ENCODE measurements around the gene AGT.
"Not testable (repeated sequence)": the region's sequence is repeated elsewhere in the genome, so short reads cannot be mapped to it uniquely, and the experiment has no call there.

The AGT gene

DNA sequence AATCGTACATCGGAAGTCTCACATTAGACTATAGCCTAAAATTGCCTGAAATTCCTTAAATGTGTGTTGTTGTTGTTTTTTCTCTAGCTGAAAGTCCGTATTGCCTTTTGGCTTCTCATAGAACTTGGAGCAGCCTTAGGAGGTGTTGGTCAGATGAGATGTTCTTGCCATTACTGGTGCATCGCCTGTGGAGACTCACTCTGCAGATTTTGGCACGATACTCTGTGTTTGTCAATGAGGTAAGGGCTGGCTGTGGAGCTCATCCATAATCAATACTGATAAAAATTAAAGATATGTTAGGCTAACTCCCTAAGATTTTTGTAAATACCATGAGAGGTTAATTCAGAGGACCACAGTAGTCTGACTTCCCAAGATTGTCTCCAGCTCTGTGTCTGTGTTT, 28.9 kb downstream of the AGT start:
- no peak for DNase-seq

DNA sequence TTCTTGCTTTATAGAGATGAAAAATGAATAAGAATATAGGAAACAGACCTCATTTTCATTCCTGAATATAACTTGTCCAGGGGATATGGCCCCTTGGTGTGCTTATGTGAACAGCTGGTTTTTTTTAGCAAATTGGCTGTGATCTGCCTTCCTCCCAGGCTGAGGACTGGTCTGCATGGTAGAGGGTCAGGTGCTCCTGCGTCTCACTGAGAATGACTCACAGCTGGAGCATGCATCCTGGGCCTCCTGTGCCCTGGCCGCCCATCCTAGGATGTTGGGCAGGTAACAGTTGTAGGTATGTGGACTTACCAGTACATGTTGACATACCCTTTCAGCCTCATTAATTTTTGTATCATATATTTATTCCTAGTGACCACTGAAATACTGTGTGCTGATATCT, 29.8 kb downstream of the AGT start:
- DNase-seq = no peak

DNA sequence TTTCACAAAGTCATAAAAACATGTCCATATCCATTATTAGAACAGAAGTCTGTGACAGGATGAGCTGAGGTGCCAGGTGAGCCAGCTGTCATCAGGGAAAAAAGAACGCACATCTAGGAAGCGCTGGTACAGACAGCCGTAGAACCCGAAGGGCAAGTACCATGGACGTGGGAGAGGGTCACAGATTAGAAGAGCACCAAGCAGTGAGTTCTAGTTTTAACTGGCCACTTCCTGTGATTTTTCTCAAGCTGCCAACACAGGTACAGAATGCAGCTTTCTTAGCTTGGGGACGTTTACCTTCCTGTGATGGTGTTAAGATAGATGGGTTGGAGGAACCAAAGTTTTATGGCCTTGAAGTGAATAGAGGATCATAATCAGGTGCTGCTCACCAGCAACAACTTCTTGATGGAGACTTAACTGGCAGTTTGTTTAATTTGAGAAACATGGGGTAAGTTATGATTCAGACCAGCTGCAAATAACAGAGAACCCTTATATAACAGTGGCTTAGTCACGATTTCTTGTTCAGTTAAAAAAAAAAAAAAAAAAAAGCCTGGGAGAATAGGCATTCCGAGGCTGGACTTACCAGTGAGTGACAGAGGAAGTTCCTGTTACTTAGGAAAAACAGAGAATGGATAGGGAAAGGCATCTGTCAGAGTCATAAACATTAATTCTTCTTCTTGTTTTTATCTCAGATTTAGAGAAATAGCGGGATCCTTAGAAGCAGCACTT, 30.9 kb downstream of the AGT start:
- DNase-seq = peak; percentile 61

DNA sequence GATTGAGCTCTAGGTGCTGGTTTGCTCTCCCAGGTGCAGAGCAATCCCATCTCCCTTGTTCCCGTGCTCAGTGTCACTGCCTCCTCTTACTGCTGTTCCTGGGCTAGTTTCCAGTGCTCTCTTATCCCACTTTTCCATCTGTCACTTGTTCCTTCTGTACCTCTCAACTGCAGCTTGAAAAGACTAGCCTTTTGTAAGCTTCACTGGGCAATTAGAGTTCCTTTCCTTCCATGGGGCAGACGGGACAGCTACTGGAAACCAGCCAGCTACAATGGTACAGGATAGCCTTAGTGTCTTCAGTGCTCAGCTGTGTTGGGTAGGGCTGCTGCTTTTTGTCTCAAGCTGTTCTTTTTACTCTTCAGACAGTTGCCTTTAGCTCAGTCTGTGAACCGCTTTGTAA, 31.6 kb downstream of the AGT start:
- DNase-seq = no peak

DNA sequence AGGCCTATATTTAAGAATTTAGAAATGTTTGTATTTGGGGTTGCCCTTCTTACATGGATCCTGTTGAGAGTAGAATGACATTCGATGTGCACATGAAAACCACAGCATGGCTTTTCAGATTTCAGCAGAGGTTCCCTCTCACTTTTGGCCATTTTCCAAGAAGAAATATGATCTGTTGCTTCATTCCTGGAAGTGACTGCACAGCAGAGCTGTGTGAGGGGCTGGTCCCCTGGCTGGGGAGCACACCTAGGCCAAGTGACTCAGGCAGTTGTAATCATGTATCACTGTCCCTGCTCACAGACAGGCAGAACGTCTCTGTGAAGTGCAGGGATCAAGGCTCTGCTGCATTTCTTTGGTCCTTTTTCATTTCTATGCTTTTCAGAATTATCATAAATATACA, 32.3 kb downstream of the AGT start:
- DNase-seq = peak; percentile 85

DNA sequence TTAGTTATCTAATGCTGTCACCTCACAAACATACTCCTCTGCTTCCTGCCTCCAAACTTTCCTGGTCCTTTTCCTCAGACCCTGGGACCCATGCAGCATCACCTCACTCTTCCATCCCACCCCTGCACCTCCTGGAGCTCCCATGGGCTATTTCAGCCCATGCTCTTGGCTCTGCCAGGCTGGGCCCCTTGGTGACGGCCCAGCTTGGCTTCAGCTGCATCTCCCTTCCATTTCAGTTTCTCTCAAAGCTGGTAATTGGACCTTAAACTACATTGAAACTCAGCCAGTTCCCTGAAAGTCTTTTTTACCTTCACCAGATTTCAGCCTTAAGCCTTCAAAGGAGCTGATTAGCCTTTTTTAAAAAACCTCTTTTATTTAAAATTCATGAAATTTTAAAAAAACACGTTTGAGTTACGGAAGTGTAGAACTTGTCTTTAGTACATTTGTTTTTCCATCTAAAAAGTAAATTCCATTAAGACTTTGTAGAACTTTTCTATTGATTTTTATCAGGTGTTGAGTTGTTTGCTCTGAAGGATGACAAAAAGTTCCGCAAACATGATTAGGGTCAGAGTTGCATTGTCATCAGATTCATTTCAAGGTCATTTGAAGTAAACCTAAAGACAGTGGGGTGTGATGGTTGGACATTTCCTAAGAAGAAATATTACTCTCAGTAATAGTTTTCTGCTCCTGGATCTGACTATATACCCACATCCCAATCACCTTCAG, 33.5 kb downstream of the AGT start:
- DNase-seq = no peak

DNA sequence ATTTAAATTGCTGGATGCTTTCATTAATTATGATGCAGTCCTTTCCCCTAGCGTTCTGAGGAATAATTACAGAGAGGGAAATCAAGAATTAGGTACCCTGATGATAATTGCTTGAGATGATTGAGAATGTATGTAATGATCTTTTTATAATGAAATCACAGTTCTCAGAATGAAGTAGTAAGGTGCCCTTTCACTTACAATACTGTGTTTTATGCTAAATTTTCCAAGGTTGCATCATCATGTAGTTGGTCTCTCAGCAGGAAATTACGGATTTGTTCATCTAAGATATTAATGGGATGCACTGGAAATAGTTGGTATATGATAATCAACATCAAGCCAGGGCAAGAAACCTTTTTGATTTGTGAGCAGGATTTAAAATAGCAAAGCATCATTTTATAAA, 34.1 kb downstream of the AGT start:
- DNase-seq = no peak

DNA sequence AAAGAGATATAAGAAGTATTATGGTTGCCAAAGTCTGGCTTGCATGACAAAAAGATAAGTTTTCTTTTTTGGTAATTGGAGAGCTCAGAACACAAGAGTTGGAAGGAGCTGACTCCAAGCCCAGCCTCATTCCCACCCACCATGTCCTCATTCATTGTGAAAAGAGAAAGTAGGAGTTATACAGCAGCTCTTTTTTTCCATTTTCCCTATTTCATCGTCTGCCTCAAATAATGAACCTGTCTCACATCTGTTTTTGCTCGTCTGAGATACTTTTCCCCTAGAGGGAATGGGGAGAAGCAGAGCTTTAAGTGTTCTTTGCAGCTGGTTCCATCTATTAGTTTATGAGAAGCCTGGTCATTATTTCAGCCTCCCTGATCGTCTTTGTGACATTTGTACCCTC, 34.7 kb downstream of the AGT start:
- DNase-seq = no peak

DNA sequence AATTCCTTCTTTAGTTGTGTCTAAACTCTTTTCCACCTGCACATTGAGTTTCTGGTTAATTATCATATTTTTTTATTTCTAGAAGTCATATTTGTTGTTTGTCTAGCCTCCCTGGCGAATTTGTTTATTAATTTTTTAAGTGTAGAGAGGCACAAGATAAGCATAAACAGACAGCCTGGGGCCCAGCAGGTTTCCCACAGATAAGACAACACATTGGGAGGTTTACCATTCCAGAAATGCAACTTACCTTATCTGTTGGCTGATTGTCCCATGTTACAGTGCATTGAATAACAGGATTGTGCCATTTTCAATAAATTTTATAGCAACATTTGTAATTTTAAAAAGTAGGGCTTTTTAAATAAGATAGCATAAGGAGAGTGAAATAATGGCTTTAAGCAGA, 36.7 kb downstream of the AGT start:
- DNase-seq = no peak

DNA sequence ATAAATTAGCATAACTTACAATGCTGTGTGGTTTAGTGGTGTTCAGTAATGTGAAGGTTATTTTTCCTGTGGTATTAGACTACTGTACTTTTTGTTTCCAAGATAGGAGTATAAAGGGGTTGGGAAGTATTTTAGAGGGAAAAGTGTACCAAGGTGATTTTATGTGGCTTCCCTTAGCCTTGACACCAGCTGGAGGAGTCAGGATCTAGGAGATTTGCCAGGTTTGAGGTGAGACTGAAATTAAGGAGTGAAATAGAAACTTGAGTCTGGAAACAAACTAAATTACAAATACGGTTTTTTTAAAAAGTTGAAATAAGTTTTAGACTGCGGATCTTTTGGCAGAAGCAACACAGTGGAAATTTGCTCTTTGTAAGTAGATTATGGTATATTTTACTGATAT, 39.3 kb downstream of the AGT start:
- DNase-seq = no peak

DNA sequence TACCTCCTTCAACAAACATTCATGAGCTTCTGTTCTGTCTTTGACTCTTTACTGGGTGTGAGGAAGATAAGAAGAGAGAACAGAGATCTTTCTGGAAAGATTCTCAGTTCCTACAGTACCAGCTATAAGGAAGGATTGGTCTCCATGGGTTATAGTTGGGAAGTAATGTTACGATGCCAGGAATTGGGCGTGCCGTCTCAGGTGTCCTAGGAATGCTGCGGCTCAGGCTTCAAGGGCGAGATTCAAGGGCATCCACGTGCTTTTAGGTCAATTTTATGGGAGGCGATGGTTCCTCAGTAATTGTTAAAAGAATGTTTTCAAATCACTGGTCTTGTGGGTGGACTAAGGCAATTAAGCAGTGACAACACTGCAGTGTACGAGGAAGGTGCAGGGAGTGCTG, 44.4 kb downstream of the AGT start:
- DNase-seq = no peak

DNA sequence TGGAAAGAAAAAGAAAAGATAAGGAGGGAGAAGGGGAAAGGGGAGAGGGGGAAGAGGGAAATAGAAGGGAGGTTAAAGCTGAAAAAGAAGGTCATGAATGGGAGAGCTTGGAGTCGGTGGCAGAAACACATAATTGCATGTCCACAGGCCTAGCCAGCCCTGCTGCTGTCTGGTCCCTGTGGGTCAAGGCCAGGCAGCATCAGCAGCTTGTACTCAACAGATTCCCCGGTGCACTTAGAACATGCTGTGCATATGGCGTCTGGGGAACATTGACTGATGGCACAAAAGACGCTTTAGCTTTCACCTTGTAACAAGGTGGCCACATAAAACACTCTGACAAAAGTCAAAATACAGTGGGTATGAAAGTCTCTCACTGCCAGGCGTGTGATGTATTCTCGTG, 45.7 kb downstream of the AGT start:
- DNase-seq = no peak

DNA sequence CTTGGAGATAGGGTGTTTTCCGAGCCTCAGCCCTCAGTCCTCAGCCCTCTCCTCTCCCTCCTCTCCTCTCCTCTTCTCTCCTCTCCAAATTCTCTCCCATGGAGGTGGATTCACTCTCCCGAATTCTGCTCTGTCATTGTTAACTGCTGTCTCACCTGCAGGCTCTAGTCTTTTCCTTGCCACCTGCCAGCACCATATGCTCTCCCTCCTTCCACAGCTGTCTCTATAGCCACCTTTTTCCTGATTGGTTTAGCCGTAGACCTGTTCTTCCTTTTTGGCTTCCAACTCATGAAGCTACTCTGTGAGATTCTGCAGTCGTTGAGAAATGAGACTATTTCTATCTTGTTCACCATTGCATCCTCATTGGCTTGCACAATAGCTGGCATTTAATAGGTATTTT, 51.9 kb downstream of the AGT start:
- DNase-seq = no peak

DNA sequence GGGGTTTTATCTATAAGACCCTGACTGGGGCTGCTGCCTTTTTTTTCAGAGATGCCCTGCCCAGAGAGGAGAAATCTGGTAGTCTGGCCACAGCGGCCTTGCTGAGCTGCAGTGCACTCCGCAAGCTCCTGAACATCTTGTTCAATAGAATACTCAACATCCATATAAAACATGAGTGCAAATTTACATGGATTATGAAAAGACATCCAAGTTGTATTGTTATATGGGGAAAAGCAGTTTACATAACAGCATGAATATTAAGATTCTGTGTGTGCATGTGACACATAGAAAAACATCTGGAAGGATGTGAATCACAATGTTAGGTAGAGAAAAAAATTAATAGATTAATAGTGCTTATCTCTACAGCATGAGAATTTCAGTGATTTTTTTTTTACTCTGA, 55.2 kb downstream of the AGT start:
- DNase-seq = no peak

DNA sequence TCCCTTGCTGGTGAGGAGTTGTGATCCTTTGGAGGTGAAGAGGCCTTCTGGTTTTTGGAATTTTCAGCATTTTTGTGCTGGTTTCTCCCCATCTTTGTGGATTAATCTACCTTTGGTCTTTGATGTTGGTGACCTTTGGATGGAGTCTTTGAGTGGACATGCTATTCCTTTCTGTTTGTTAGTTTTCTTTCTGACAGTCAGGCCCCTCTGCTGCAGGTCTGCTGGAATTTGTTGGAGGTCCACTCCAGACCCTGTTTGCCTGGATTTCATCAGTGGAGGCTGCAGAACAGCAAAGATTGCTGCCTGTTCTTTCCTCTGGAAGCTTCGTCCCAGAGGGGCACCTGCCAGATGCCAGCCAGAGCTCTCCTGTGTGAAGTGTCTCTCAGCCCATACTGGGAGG, 55.8 kb downstream of the AGT start:
- not testable (repeated sequence) for DNase-seq

DNA sequence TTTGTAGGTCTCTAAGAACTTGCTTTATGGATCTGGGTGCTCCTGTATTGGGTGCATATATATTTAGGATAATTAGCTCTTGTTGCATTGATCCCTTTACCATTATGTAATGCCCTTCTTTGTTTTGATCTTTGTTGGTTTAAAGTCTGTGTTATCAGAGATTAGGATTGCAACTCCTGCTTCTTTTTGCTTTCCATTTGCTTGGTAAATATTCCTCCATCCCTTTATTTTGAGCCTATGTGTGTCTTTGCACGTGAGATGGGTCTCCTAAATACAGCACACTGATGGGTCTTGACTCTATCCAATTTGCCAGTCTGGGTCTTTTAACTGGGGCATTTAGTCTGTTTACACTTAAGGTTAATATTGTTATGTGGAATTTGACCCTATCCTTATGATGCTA, 57.2 kb downstream of the AGT start:
- not testable (repeated sequence) for DNase-seq

Measured in fibroblast of skin of right quadriceps (primary cell).